ENCODE data around the gene HGS.

Gene HGS

GRCh38 chr17:81741049-81741593, 57.3 kb downstream of the HGS start:
- DNase-seq: no peak

- no peak for DNase-seq
Observed at GRCh38 chr17:81741594-81742452, 58.0 kb downstream of the HGS start.

Data from C1 segment of cervical spinal cord (tissue), 14 donors.